Measurements from ENCODE around the gene INSYN1.
"Not testable (repeated sequence)": the region's sequence is repeated elsewhere in the genome, so short reads cannot be mapped to it uniquely, and the experiment has no call there.

GRCh38 chr15:73792899-73793541, 39.9 kb upstream of the INSYN1 start:
- not testable (repeated sequence) for TF ChIP-seq CTCF, POLR2A (IDR thresholded peaks at IDR 0.05)

All from uterus (tissue), 2 donors.